Esophagus muscularis mucosa (tissue), 4 donors: ENCODE data around the gene PLCH1. TPM values are rescaled to one million over a fixed set of nuclear protein-coding genes. Genes with fewer than 3 reads are reported as not detected.

ENCODE experiments used
- DNase-seq: peaks from one replicate; pipeline ENCODE4 v3.0.0-alpha.2; 2017; ENCODE audit errors: extremely low spot score
- H3K27ac ChIP-seq, 4 donors: fragments of 200-600 bp; sonication (generic); replicated peaks in 1 of 4; 1 replicate in 3 of 4; 2 replicates in 1 of 4; pipeline ENCODE4 v1.5.1; 2016 to 2019; ENCODE audit warnings: mild to moderate bottlenecking in 1 of 4
- H3K27me3 ChIP-seq, 4 donors: fragments of 200-600 bp; sonication (generic); one replicate each; pipeline versions ENCODE4 v1.5.1 to v1.6.0; 2016 to 2019
- H3K36me3 ChIP-seq, 4 donors: fragments of 200-600 bp; sonication (generic); one replicate each; pipeline ENCODE4 v1.5.1; 2016 to 2019
- H3K4me1 ChIP-seq, 4 donors: fragments of 200-600 bp; sonication (generic); one replicate each; pipeline ENCODE4 v1.5.1; 2016 to 2019
- H3K4me3 ChIP-seq, 4 donors: fragments of 200-600 bp; sonication (generic); 1 replicate in 2 of 4; 2 replicates in 2 of 4; pipeline ENCODE4 v1.5.1; 2016 to 2019; ENCODE audit warnings: mild to moderate bottlenecking in 4 of 4, moderate library complexity in 1 of 4
- H3K9me3 ChIP-seq, 4 donors: fragments of 200-600 bp; sonication (generic); 1 replicate in 3 of 4; 2 replicates in 1 of 4; pipeline ENCODE4 v1.5.1; 2016 to 2019
- CTCF ChIP-seq, 3 experiments: fragments of 200-600 bp in 2 of 3; fragments of 450-650 bp in 1 of 3; sonication (generic) in 2 of 3; IDR thresholded peaks; one replicate each; pipeline ENCODE4 v1.5.1; 2017 to 2019; ENCODE audit warnings: antibody characterized with exemption in 3 of 3, mild to moderate bottlenecking in 2 of 3, moderate library complexity in 1 of 3
- EP300 ChIP-seq: sonication (generic); formaldehyde crosslinking; IDR thresholded peaks from one replicate; pipeline ENCODE4 v1.6.1; 2017; ENCODE audit warnings: antibody characterized with exemption
- POLR2A ChIP-seq: fragments of 450-650 bp; IDR thresholded peaks from one replicate; pipeline ENCODE4 v1.6.1; 2017; ENCODE audit warnings: antibody characterized with exemption, moderate library complexity, mild to moderate bottlenecking, low read depth
- POLR2AphosphoS5 ChIP-seq, 2 donors: sonication (generic); formaldehyde crosslinking; IDR thresholded peaks; one replicate each; pipeline ENCODE4 v1.6.1; 2017; ENCODE audit warnings: antibody characterized with exemption in 2 of 2
- WGBS: methylation state at CpG from one replicate; pipeline ENCODE4 v1.1.5; 2018; 5-methylcytosine and 5-hydroxymethylcytosine counted together
- intact Hi-C: fragments of 100-400 bp; cut with DNase I; formaldehyde crosslinking; loops from one replicate; pipeline ENCODE4 v1.15.1; 2023
- total RNA-seq, 4 donors: library from RNA; depleted of rRNA; stranded (reverse); fragments of >200 nt; gene quantifications; one replicate each; pipeline versions ENCODE4 v1.1.0 to v1.2.1, GENCODE V29; 2016

Gene PLCH1
- total RNA-seq, 4 donors from 2014 or later = under 0.01 to 0.52 (median 0.36) TPM

- no peaks in the 10 kb centered on the region for H3K9me3 ChIP-seq
- TF ChIP-seq CTCF (IDR thresholded peaks at IDR 0.05) (no peak), POLR2A (no peak), POLR2AphosphoS5 (IDR thresholded peaks at IDR 0.05) (no peak), EP300 (no peak)
- H3K4me1 ChIP-seq = no peaks in the 10 kb centered on the region
- no peak for DNase-seq
- H3K36me3 ChIP-seq = no peaks in the 10 kb centered on the region
- intact Hi-C loops = no loop called here
- no peak overlapping the region for H3K27ac ChIP-seq
- H3K4me3 ChIP-seq = no peak overlapping the region
- WGBS = 66% methylated on average over 5 of the region's 5 CpGs
- H3K27me3 ChIP-seq = no peaks in the 10 kb centered on the region
Measured at GRCh38 chr3:155494332-155494731, 250.5 kb downstream of the PLCH1 start.

GRCh38 chr3:155492841-155493240 lies 252.0 kb downstream of the PLCH1 start:
- intact Hi-C loops = no loop called here
- no peaks in the 10 kb centered on the region for H3K27me3 ChIP-seq
- 88% methylated on average over 1 of the region's 1 CpG for WGBS
- H3K36me3 ChIP-seq = no peaks in the 10 kb centered on the region
- TF ChIP-seq EP300 (no peak), POLR2AphosphoS5 (IDR thresholded peaks at IDR 0.05) (no peak), POLR2A (no peak), CTCF (IDR thresholded peaks at IDR 0.05) (no peak)
- no peaks in the 10 kb centered on the region for H3K9me3 ChIP-seq
- no peak for DNase-seq
- H3K4me3 ChIP-seq = no peak overlapping the region
- H3K27ac ChIP-seq = no peak overlapping the region
- H3K4me1 ChIP-seq = no peaks in the 10 kb centered on the region

- no peaks in the 10 kb centered on the region for H3K4me1 ChIP-seq
- H3K27me3 ChIP-seq = no peaks in the 10 kb centered on the region
- intact Hi-C loops = no loop called here
- no peaks in the 10 kb centered on the region for H3K9me3 ChIP-seq
- H3K27ac ChIP-seq = no peak overlapping the region
- no peak for DNase-seq
- no peaks in the 10 kb centered on the region for H3K36me3 ChIP-seq
- no peak overlapping the region for H3K4me3 ChIP-seq
- TF ChIP-seq EP300 = no peak
- TF ChIP-seq POLR2AphosphoS5 (IDR thresholded peaks at IDR 0.05) = no peak
- no peak for TF ChIP-seq CTCF (IDR thresholded peaks at IDR 0.05)
- no peak for TF ChIP-seq POLR2A
- WGBS = 92% methylated on average over 3 of the region's 3 CpGs
Measured at GRCh38 chr3:155491696-155492095, 253.2 kb downstream of the PLCH1 start.

- H3K4me3 ChIP-seq = no peak overlapping the region
- 63% methylated on average over 5 of the region's 5 CpGs for WGBS
- intact Hi-C loops = no loop called here
- no peak overlapping the region for H3K27ac ChIP-seq
- H3K36me3 ChIP-seq = no peaks in the 10 kb centered on the region
- TF ChIP-seq POLR2A (no peak), CTCF (IDR thresholded peaks at IDR 0.05) (no peak), POLR2AphosphoS5 (IDR thresholded peaks at IDR 0.05) (no peak), EP300 (no peak)
- DNase-seq = no peak
- no peaks in the 10 kb centered on the region for H3K9me3 ChIP-seq
- H3K27me3 ChIP-seq = no peaks in the 10 kb centered on the region
- no peaks in the 10 kb centered on the region for H3K4me1 ChIP-seq
Measured at GRCh38 chr3:155488671-155489070, 256.2 kb downstream of the PLCH1 start.

GRCh38 chr3:155485897-155486296 lies 259.0 kb downstream of the PLCH1 start:
- Histone ChIP-seq H3K4me3 (no peak overlapping the region), H3K27ac (no peak overlapping the region), H3K36me3 (no peaks in the 10 kb centered on the region), H3K9me3 (no peaks in the 10 kb centered on the region), H3K27me3 (no peaks in the 10 kb centered on the region), H3K4me1 (no peaks in the 10 kb centered on the region)
- 89% methylated on average over 1 of the region's 1 CpG for WGBS
- TF ChIP-seq CTCF (IDR thresholded peaks at IDR 0.05) (no peak), POLR2AphosphoS5 (IDR thresholded peaks at IDR 0.05) (no peak), EP300 (no peak), POLR2A (no peak)
- no peak for DNase-seq
- intact Hi-C loops = no loop called here
